ENCODE measurements around the gene PNPLA7.

DNA sequence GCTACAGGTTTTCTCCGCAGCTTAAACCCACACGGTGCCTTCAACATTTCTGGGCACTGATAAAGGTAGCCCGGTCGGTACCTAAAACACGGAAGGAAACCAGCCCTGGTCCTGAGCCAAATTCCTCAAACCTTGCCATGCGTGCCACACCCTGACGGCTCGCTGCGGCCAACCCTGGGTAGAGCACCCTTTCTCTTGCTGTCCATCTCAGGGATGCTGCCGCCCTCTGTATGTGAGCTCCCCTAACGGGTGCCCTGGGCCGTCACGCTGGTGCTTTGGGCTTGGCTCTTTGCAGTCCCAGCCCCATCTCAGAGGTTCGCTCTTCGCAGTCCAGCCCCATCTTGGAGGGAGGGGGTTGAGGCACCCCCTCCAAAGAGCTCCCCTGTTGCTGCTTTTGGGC is 43.9 kb downstream of the PNPLA7 start:
- no peak for TF ChIP-seq FOXP2 (optimal IDR thresholded peaks at IDR 0.05; ENCODE audit: control extremely low read depth, extremely low read length, insufficient read depth)
- TF ChIP-seq EZH2 (IDR thresholded peaks at IDR 0.05): no peak

Data from SK-N-MC (cell line).